Stimulated activated CD4-positive, alpha-beta T cell treated with anti-CD3 and anti-CD28 coated beads, Interleukin-2, amount 100 ng/mL, for 48 hours (primary cell): ENCODE data around the gene INTS1.
A peak's percentile ranks its signal among the peaks of the same experiment; 100 is the strongest.
"Not testable (repeated sequence)": the region's sequence is repeated elsewhere in the genome, so short reads cannot be mapped to it uniquely, and the experiment has no call there.

Source experiments
- DNase-seq, 2 donors: peaks; one replicate each; pipeline ENCODE4 v3.0.0-alpha.2; 2020

Gene INTS1

GRCh38 chr7:1531263-1531978 lies 27.2 kb upstream of the INTS1 start:
- no peak for DNase-seq

GRCh38 chr7:1530946-1531262 lies 26.7 kb upstream of the INTS1 start:
- DNase-seq = no peak

GRCh38 chr7:1529383-1530116 lies 25.4 kb upstream of the INTS1 start:
- no peak for DNase-seq

GRCh38 chr7:1526271-1526754 lies 22.1 kb upstream of the INTS1 start:
- no peak for DNase-seq

- DNase-seq = no peak
Measured at GRCh38 chr7:1525409-1525808, 21.2 kb upstream of the INTS1 start.

- no peak for DNase-seq
Measured at GRCh38 chr7:1523844-1524243, 19.7 kb upstream of the INTS1 start.

GRCh38 chr7:1523208-1523607 lies 19.0 kb upstream of the INTS1 start:
- no peak for DNase-seq

- no peak for DNase-seq
Measured at GRCh38 chr7:1521456-1521855, 17.3 kb upstream of the INTS1 start.

GRCh38 chr7:1520539-1521234 lies 16.5 kb upstream of the INTS1 start:
- DNase-seq = no peak

- DNase-seq = not testable (repeated sequence)
Measured at GRCh38 chr7:1519322-1519922, 15.2 kb upstream of the INTS1 start.

- no peak for DNase-seq
Measured at GRCh38 chr7:1516586-1517251, 12.5 kb upstream of the INTS1 start.

GRCh38 chr7:1515509-1515967 lies 11.3 kb upstream of the INTS1 start:
- DNase-seq = not testable (repeated sequence)

GRCh38 chr7:1514995-1515401 lies 10.8 kb upstream of the INTS1 start:
- DNase-seq = no peak

- no peak for DNase-seq
Measured at GRCh38 chr7:1514407-1514806, 10.2 kb upstream of the INTS1 start.

- DNase-seq = no peak
Measured at GRCh38 chr7:1513657-1514095, 9.5 kb upstream of the INTS1 start.

- peak in 1 of 2 donors; percentile 34 for DNase-seq
Measured at GRCh38 chr7:1512781-1513656, 8.8 kb upstream of the INTS1 start.

- DNase-seq = no peak
Measured at GRCh38 chr7:1511444-1512422, 7.5 kb upstream of the INTS1 start.

GRCh38 chr7:1510780-1511154 lies 6.6 kb upstream of the INTS1 start:
- no peak for DNase-seq

- DNase-seq = no peak
Measured at GRCh38 chr7:1509226-1509625, 5.0 kb upstream of the INTS1 start.

GRCh38 chr7:1508277-1508758 lies 4.1 kb upstream of the INTS1 start:
- DNase-seq = no peak
